ENCODE data around the gene NUP62. TPM values are rescaled to one million over a fixed set of nuclear protein-coding genes. Genes with fewer than 3 reads are reported as not detected.

The NUP62 gene
- total and polyA plus RNA-seq, 4 donors, result 14.2 to 19.8 (median 18.1) TPM

- WGBS, result 82% methylated on average over 17 of the region's 17 CpGs
- H3K36me3 ChIP-seq (ENCODE audit: control insufficient read depth in 4 of 4, insufficient read depth in 3 of 4, low read depth in 1 of 4, low read length in 3 of 4), result peaks cover 4 to 61% (median 11%) of the 10 kb centered on the region in 4 donors
- peaks cover 6 to 9% (median 7%) of the 10 kb centered on the region in 4 donors for H3K4me1 ChIP-seq (ENCODE audit: control insufficient read depth in 4 of 4, insufficient read depth in 4 of 4, low read length in 3 of 4)
- no peak for DNase-seq (ENCODE audit: low spot score)
- TF ChIP-seq NR2F2 (IDR thresholded peaks at IDR 0.05) (no peak), HNF4A (conservative IDR thresholded peaks at IDR 0.05) (no peak), CTCF (IDR thresholded peaks at IDR 0.05; ENCODE audit: low read depth, low read length, missing input control) (no peak), ZBTB33 (IDR thresholded peaks at IDR 0.05) (no peak), MAX (IDR thresholded peaks at IDR 0.05) (no peak), RXRA (IDR thresholded peaks at IDR 0.05) (no peak)
- no peak overlapping the region for H3K4me3 ChIP-seq (ENCODE audit: low read depth in 1 of 3, low read length in 3 of 3)
- no peak overlapping the region for H3K27ac ChIP-seq (ENCODE audit: low read depth in 1 of 2, low read length in 2 of 2)
- H3K9me3 ChIP-seq (ENCODE audit: control insufficient read depth in 4 of 4, low read length in 3 of 4), result no peaks in the 10 kb centered on the region
- no peaks in the 10 kb centered on the region for H3K27me3 ChIP-seq (ENCODE audit: control insufficient read depth in 4 of 4, insufficient read depth in 4 of 4, low read length in 3 of 4)
- no peak overlapping the region for H3K9ac ChIP-seq (ENCODE audit: low read depth in 1 of 2, low read length in 2 of 2)
These were observed 68.8 kb downstream of the NUP62 start for GRCh38 chr19:49860336-49861102.

- Histone ChIP-seq H3K9ac (ENCODE audit: low read depth in 1 of 2, low read length in 2 of 2) (no peak overlapping the region), H3K4me3 (ENCODE audit: low read depth in 1 of 3, low read length in 3 of 3) (no peak overlapping the region), H3K27me3 (ENCODE audit: control insufficient read depth in 4 of 4, insufficient read depth in 4 of 4, low read length in 3 of 4) (no peaks in the 10 kb centered on the region), H3K9me3 (ENCODE audit: control insufficient read depth in 4 of 4, low read length in 3 of 4) (no peaks in the 10 kb centered on the region), H3K4me1 (ENCODE audit: control insufficient read depth in 4 of 4, insufficient read depth in 4 of 4, low read length in 3 of 4) (peaks cover 0 to 2% (median under 1%) of the 10 kb centered on the region in 4 donors), H3K36me3 (ENCODE audit: control insufficient read depth in 4 of 4, insufficient read depth in 3 of 4, low read depth in 1 of 4, low read length in 3 of 4) (peaks cover 4 to 63% (median 11%) of the 10 kb centered on the region in 4 donors), H3K27ac (ENCODE audit: low read depth in 1 of 2, low read length in 2 of 2) (no peak overlapping the region)
- no peak for DNase-seq (ENCODE audit: low spot score)
- WGBS, result 87% methylated on average over 22 of the region's 22 CpGs
- no peak for TF ChIP-seq REST (IDR thresholded peaks at IDR 0.05)
- TF ChIP-seq MAX (IDR thresholded peaks at IDR 0.05), result no peak
- TF ChIP-seq EGR1 (IDR thresholded peaks at IDR 0.05; ENCODE audit: low read depth in 2 of 2), result no peak
- TF ChIP-seq CTCF (IDR thresholded peaks at IDR 0.05; ENCODE audit: low read depth, low read length, missing input control), result no peak
- no peak for TF ChIP-seq ATF3 (IDR thresholded peaks at IDR 0.05)
- no peak for TF ChIP-seq RAD21 (IDR thresholded peaks at IDR 0.05)
- no peak for TF ChIP-seq HNF4A (conservative IDR thresholded peaks at IDR 0.05)
- no peak for TF ChIP-seq JUND (IDR thresholded peaks at IDR 0.05)
- TF ChIP-seq YY1 (IDR thresholded peaks at IDR 0.05), result no peak
- no peak for TF ChIP-seq RXRA (IDR thresholded peaks at IDR 0.05)
- TF ChIP-seq GABPA (IDR thresholded peaks at IDR 0.05 in 1 of 2, conservative IDR thresholded peaks at IDR 0.05 in 1 of 2), result no peak
These were observed 69.5 kb downstream of the NUP62 start for GRCh38 chr19:49859682-49860335.
